GM19438 (cell line): Measurements from ENCODE around the gene FOXP3.

Source experiments
- ATAC-seq: cut with Tn5 transposase; IDR thresholded peaks from one replicate; pipeline ENCODE4 v1.9.1; 2021; ENCODE audit warnings: low read depth; ENCODE audit not compliant: unreplicated experiment

The FOXP3 gene

DNA sequence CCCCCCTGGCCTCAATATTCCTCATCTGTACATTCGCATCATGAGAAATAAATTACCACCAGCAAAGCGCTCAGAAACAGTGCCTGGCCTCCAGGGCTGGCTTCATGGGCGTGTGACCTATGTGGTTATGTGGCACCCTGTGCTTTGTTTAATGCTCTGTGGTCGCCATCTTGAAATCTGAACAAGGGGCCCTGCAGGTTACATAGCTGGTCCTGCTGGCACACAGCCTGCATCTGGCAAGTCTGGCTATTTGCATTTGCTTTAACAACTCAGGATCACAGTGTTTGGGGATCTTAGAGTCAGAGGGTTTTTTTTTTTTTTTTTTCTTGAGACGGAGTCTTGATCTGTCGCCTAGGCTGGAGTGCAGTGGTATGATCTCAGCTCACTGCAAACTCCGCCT is 9.9 kb downstream of the FOXP3 start:
- no peak for ATAC-seq

DNA sequence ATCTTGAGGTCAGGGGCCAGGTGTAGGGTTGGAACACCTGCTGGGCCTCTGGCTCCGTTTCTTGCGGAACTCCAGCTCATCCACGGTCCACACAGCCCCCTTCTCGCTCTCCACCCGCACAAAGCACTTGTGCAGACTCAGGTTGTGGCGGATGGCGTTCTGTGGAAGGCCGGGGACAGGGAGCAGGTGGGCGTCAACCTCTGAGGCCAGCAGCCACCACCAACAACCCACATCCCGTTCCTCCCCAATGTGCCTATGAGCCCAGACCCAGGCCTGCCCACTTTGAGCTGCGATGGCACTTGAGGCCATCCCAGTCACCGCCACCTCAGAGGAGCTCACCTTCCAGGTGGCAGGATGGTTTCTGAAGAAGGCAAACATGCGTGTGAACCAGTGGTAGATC is 13.2 kb downstream of the FOXP3 start:
- no peak for ATAC-seq

DNA sequence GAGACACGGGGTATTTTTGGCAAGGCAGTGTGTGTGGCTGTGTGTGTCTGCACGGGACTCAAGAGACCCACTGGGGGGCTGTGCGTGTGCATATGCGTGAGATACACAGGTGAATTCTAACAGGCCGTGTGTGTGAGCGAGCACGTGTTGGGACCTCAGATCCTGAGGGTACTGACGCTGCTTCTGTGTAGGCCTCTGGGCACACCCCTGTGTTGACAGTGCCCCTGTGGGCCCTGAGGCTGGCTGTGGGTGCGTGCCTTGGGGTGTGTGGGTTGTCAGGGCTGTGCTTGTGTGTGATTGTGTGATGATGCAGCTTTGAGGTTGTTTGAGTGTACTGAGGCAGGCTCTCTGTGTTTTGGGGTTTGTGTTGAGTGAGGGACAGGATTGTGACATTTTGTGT is 13.9 kb downstream of the FOXP3 start:
- no peak for ATAC-seq

DNA sequence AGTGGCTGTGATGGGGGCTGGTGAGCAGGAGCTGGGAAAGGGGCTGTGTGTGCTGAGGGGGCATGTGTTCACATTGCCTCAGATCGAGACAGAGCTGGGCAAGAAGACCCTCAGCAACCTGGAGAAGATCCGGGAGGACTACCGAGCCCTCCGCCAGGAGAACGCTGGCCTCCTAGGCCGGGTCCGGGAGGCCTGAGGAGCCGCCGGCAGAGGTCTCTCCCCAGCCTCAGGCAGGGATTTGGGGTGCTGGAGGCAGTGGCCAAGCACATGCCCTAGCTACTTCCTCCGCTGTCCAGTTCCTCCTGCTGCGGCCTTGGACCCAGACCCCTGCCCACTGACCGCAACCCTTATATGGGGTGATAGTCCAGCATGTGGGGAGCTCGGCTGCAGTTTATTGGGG is 14.4 kb downstream of the FOXP3 start:
- ATAC-seq: no peak

DNA sequence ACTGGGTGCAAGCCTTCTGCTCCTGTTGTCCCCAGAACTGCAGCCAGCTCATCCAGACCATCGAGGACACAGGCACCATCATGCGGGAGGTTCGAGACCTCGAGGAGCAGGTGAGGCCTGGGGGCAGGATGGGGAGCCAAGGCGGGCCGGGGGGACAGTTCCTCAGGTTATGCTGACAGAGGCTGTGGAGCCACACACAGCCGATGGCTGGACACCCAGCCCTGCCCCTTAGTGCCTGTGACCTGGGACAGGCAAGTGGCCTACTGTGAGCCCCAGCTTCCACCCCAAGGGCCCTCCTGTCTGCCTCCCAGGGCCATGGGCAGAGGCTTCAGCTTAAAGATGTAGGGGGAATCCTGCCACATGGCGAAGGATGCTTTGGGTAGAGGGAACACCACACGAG is 14.9 kb downstream of the FOXP3 start:
- no peak for ATAC-seq

DNA sequence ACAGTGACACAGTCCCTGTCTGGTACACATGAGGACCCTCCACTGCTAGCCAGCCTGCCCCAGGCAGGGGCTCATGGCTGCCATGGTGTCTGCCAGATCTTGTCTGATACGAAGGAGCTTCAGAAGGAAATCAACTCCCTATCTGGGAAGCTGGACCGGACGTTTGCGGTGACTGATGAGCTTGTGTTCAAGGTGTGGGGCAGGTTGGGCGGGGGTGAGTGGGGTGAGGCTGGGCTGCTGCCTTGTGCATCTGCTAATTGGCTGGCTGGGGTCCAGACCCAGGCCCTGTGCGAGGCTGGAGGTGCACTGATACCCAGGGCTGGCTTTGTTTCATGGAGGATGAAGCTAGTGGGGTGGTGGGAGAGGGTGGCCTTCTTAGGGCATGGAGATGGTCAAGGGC is 15.4 kb downstream of the FOXP3 start:
- ATAC-seq: no peak

DNA sequence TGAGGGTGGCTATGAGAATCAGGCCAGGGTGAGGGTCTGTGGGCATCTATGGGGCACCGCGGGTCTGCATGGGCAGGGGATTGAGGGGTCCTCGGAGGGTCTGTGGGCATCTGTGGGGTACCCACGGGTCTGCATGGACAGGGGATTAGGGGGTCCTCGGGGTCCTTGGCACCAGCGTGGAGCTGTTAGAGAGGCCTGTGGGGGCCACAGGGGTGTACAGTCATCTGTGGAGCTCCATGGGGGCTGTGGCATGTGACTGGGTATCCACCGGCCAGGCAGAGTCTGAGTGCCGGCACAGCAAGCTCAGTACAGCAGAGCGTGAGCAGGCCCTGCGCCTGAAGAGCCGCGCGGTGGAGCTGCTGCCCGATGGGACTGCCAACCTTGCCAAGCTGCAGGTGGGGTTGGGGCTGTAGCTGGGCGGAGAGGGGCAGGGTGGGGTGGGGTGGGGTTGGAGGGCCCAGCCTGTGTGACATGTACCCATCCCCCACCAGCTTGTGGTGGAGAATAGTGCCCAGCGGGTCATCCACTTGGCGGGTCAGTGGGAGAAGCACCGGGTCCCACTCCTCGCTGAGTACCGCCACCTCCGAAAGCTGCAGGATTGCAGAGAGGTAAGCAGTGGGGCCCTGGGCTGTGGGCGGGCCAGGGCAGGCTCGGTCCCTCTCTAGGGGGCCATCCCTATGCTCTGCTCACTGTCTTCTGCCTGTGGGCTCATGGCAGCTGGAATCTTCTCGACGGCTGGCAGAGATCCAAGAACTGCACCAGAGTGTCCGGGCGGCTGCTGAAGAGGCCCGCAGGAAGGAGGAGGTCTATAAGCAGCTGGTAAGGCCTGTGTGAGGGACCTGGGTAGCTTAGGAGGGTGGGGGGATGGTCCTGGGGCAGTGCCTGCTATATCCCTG is 16.3 kb downstream of the FOXP3 start:
- ATAC-seq: no peak

DNA sequence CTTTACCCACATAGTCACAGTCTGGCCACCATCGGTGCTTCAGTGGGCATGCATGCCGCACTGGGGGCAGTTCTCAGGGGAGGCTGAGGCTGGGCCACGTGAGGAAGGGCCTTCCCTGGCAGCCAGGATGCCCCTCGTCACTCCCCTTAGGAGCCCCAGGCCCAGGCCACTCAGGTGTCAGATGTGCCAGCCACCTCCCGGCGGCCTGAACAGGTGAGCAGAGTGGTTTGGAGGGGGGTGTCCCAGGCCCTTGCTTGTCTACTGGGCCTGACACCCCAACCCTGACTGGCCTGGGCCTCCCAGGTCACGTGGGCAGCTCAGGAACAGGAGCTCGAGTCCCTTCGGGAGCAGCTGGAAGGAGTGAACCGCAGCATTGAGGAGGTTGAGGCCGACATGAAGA is 17.2 kb downstream of the FOXP3 start:
- no peak for ATAC-seq

DNA sequence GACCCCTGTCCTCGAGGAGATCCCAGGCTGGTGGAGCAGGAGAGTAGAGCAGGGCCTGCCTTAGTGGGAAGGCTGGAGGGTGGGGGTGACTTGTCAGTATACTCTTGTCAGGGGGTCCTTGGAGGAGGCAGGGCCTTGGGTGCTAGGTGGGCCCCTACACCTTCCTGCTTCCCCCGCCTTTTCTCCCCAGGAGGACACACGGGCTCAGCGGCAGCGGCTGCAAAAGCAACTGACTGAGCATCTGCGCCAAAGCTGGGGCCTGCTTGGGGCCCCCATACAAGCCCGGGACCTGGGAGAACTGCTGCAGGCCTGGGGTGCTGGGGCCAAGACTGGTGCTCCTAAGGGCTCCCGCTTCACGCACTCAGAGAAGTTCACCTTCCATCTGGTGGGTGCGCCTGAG is 18.0 kb downstream of the FOXP3 start:
- no peak for ATAC-seq

DNA sequence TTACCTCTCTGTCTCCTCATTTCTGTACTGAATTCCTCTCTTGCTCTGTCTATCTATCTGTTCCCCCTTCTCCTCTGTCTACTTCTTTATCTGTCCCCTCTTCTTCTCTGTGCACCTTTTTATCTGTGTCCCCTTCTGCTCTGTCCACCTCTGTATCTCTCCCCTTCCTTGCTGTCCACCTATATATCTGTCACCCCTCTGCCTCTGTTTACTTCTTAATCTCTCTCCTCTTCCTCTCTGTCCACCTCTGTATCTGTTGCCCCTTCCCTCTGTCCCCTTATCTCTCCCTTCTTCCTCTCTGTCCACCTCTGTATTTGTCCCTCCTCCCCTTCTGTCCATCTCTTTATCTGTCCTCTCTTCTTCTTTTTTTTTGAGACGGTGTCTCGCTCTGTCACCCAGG is 20.3 kb downstream of the FOXP3 start:
- ATAC-seq: no peak

DNA sequence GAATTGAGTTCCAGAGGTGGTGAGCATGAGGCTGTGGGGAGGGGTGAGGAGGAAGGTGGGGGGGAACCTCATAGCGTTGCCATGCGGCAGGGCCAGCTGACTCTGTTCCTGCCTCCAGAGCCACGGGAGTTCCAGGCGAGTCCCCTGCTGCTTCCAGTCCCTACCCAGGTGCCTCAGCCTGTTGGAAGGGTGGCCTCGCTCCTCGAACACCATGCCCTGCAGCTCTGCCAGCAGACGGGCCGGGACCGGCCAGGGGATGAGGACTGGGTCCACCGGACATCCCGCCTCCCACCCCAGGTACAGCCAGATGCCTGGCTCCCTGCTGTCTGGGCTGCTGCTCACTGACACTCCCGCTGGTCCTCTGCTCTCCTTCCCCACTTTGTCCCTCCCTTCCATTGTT is 21.3 kb downstream of the FOXP3 start:
- ATAC-seq: no peak

DNA sequence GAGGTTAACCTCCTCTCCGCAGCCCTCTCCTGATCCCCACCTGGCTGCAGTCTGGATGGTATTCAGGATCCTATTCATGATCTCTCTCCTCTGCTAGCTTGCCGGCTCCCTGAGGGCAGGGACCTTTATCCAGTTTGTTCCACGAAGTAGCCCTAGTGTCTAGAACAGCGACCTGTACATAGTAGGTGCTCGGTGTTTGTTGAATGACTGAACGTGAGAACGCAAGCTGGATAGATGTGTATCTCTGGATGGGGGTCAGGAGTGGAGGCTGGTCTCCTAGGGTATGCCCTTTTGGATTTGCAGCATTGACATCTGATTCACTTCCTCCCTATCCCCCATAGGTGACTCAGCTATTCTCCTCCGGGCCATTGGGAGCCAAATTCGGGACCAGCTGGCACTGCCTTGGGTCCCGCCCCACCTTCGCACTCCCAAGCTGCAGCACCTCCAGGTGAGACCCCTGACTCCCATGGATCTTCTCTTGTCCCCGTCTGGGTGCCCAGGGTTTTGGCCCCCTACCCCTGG is 21.9 kb downstream of the FOXP3 start:
- ATAC-seq: no peak

DNA sequence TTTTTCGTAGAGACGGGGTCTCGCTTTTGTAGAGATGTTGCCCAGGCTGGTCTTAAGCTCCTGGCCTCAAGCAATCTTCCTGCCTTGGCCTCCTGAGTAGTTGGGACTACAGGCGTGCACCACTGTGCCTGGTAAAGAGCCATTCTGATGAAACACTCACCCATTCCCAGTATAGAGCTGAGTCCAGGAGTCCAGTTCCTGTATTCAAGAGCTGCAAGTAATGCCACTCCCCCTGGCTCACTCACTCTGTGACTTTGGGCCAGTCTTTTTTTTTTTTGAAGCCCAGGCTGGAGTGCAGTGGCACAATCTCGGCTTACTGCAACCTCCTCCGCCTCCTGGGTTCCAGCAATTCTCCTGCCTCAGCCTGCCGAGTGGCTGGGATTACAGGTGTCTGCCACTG is 25.8 kb downstream of the FOXP3 start:
- ATAC-seq: no peak

DNA sequence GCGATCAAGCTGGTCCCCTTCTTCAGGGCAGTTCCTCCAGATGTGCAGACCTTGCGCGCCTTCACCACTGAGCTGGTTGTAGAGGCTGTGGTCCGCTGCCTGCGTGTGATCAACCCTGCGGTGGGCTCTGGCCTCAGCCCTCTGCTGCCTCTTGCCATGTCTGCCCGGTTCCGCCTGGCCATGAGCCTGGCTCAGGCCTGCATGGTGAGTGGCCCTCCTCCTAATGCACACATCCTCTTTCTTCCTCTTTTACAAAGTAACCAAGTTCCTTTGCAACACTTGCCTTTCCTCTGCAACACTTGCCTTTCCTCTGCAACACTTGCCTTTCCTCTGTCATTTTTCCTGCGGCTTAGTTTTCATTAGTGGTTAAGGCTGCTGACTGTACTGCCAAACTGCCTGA is 27.4 kb downstream of the FOXP3 start:
- ATAC-seq: no peak

DNA sequence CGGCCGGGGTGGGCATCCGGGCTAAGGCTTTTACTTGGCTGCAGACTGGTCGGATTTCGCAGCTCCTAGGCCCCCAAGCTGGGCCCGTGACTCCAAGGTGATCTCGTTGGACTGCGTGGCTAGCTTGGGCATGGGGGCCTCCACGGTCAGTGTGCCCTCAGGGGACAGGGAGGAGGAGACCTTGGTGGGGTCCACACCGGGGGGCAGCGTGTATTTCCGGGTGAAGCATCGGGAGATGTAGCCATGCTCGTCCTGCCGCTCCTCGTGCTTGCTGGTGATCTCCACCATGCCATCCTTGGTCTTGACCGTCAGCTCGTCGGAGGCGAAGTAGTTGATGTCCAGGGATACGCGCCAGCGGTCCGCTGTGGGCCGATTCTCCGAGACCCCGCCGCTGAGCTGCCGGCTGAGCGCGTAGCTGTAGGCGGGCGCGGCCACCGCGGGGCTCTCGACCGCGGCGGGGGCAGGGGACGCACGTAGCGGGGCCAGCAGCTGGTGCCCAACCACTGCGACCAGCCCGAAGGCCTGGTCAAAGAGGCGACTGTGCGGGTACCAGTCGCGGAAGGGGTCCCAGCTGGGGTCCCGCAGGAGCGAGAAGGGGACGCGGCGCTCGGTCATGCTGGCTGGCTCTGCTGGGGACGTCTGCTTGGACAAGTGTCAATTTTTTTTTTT is 30.5 kb downstream of the FOXP3 start:
- no peak for ATAC-seq

DNA sequence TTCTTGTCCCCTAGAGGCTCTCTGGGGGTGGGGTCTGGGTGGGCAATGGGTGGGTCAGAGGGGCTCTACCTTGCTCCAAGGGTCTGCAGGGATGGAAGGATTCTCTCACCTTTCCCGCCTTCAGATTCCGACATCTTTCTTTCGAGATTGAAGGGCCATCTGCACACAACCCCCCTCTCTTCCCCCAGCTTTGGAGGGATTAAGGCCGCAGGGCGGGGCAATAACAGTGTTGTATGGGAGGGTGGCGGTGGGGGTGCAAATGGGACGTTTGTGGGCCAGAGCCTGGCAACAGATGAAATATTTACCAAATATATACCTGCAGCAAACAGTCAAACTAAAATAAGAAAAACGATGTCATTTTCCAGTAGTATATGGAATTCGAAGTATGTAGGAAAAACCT is 31.3 kb downstream of the FOXP3 start, which contains the start of gene CACNA1F:
Gene CACNA1F (minus strand): TSS at position 165 of the 400 bp plus-strand sequence. CDS start 31 bp downstream, at position 134.
- ATAC-seq: no peak

DNA sequence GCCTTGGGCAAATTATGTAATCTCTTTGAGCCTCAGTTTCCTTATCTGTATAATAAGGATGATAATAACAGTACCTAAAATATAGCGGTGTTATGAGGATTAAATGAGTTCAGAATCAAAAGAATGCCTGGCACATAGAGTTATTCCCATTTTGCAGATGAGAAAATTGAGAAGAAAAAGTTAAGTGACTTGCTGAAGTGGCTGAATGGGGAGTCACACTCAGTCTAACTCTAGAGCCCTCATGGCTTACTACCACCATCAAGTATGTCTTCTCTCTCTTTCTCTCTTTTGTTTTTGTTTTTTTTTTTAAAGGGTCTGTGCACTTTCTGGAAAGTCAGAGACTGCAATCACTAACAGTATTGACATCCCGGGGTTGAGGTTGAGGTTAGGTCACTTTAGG is 32.0 kb downstream of the FOXP3 start:
- ATAC-seq: no peak

DNA sequence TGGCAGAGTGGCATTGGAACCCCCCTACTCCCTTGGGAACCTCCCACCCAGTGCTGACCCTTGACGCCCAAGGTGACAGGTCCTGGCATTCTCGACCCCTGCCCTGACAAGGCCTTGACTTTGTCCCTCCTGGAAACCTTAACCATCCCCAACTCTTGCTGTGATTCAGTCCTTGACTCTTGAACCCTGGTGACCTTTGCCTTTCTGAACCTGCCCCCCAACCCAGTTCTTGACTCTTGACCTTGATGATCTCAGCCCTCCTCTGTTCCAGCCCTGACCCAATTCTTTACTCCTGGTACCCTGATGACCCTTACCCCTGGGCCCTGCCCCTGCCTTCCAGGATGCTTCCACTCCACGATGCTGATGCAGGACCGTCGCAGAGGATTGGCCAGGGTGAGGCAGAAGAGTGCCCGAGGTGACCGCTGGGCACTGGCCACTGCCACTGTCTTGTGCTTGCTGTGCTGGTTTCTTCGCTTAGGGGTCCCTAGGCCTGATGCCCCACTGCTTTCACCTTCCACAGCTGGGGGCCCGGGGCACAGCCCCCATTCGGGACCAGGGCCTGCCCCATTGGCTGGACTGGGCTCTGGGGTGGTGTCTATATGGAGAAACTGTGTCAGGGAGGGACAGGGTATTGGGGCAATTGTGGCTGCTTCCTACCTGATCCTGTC is 33.0 kb downstream of the FOXP3 start:
- ATAC-seq: no peak

DNA sequence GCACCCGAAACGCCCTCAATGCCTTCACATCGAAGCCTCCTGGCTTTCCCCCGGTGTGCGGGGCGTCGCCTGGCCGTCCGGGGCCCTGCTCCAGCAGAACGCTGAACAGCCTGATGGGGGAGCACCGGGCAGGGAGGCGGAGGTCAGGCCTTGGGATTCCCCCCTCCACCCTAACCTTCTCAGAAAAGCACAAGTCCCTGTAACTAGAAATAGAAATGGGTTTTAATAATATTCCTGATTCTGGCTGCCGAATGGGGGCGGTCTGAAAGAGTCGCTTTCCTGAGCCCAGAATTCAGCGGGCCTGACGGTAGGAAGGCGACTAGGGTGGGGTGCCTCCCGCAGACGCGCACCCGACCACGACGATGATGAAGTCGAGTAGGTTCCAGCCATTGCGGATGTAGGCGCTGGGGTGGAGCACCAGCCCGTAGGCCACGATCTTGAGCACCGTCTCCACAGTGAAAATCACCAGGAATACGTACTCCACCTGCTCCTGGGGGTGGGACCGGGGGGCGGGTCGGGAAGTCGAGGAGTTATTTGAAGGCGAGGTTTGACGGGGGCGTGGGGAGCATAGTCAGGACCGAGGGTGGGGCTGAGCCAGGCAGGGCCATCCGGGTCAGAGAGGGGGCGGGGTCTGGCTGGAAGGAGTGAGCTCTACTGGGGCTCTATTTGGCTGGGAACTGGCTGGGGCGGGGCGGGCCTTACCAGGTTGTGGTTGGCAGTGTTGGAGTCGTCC is 33.8 kb downstream of the FOXP3 start:
- peak; percentile 58 for ATAC-seq

DNA sequence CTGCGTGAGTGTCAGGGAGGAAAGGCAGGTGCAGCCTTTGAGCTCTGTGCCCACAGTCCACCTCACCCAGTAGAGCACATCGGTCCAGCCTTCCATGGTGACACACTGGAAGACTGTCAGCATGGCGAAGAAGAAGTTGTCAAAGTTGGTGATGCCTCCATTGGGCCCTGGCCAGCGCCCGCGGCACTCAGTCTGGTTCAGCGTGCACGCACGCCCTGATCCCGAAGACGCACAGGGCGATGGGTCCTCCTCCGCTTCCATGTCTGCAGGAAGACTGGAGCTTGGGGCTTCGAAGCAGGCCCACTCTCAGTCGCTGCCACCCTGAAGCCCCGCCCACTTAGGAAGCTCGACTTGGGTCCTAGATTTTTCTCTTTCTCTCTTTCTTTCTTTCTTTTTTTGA is 36.3 kb downstream of the FOXP3 start:
- ATAC-seq: no peak

DNA sequence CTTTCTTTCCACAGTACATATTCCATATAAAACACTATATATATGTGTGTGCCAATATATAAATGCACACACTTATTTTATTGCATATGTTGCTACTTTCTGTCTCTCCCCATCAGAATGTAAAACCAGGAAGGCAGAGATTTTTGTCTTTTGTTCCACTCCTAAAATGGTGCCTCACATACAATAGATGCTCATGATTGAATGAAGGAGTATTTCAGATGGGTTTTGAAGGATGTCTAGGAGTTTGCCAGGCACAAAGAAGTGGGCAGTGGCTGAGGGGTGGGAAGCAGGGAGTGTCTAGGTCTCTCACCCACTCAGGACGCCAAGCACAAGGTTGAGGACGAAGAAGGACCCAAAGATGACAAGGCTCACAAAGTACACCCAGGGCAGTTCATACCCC is 36.8 kb downstream of the FOXP3 start:
- no peak for ATAC-seq
